ENCODE results near the gene ZCCHC14. TPM values are rescaled to one million over a fixed set of nuclear protein-coding genes. Genes with fewer than 3 reads are reported as not detected.
"Not testable (repeated sequence)": the region's sequence is repeated elsewhere in the genome, so short reads cannot be mapped to it uniquely, and the experiment has no call there.

Gene ZCCHC14
- total and polyA plus RNA-seq, 2 of the 8 experiments (the other 6 are each of a cell fraction or from before 2014, with no cell fraction given): 8.2 to 28.2 TPM

GRCh38 chr16:87517610-87518429, 25.0 kb upstream of the ZCCHC14 start:
- FAIRE-seq; H4K20me1 ChIP-seq (replicated peaks in 1 of 2; ENCODE audit: control insufficient read depth in 1 of 2, insufficient read depth in 2 of 2, low read length in 2 of 2); H4K8ac ChIP-seq (ENCODE audit: extremely low read depth, insufficient read depth, low read length); H3K14ac ChIP-seq (ENCODE audit: insufficient read length); H2BK15ac ChIP-seq (ENCODE audit: low read length); POLR2A ChIA-PET (ENCODE audit: partially characterized antibody); H3K9me3 ChIP-seq (ENCODE audit: insufficient read depth in 2 of 2, low read depth in 1 of 2, low read length in 1 of 2); H3K27me3 ChIP-seq (replicated peaks in 1 of 4; ENCODE audit: control insufficient read depth in 3 of 4, extremely low read depth in 1 of 4, insufficient read depth in 3 of 4, low read length in 3 of 4); DNase-seq (ENCODE audit: low read depth in 1 of 2, low spot score in 2 of 2); H3K23ac ChIP-seq (ENCODE audit: insufficient read length); H3K4me1 ChIP-seq (replicated peaks in 1 of 4; ENCODE audit: control insufficient read depth in 3 of 4, insufficient read depth in 4 of 4, low read length in 3 of 4); H3K56ac ChIP-seq (replicated peaks; ENCODE audit: insufficient read length, low read depth, low read length); H3K27ac ChIP-seq (ENCODE audit: low read depth, low read length); H2BK5ac ChIP-seq (ENCODE audit: low read depth, low read length); H3K79me2 ChIP-seq (ENCODE audit: control insufficient read depth in 1 of 2, insufficient read depth in 2 of 2, low read length in 2 of 2); H2AK5ac ChIP-seq (ENCODE audit: low read depth, low read length); H3K9ac ChIP-seq (replicated peaks in 1 of 4; ENCODE audit: extremely low read depth in 1 of 4, low read depth in 3 of 4, low read length in 3 of 4); H2BK20ac ChIP-seq (ENCODE audit: low read length); H3K4me2 ChIP-seq (ENCODE audit: insufficient read depth in 1 of 2, low read depth in 2 of 2, low read length in 2 of 2); H2BK12ac ChIP-seq (ENCODE audit: low read depth, low read length); H3K23me2 ChIP-seq (ENCODE audit: low read depth, low read length); H4K5ac ChIP-seq (ENCODE audit: insufficient read length, low read depth, low read length); H3K36me3 ChIP-seq (ENCODE audit: control insufficient read depth in 2 of 4, insufficient read depth in 4 of 4, low read length in 3 of 4); H3K79me1 ChIP-seq (ENCODE audit: low read depth, low read length); H2BK120ac ChIP-seq (replicated peaks; ENCODE audit: low read depth, low read length); H3K18ac ChIP-seq (ENCODE audit: extremely low read depth, low read length); H3K4me3 ChIP-seq (ENCODE audit: extremely low read depth in 1 of 4, insufficient read depth in 2 of 4, low read depth in 3 of 4, low read length in 4 of 4); H2AFZ ChIP-seq (ENCODE audit: low read length); H3K4ac ChIP-seq (replicated peaks; ENCODE audit: insufficient read length, low read depth, low read length): not testable (repeated sequence)
- peak overlapping the region; percentile 8 for H4K91ac ChIP-seq (replicated peaks; ENCODE audit: insufficient read length, low read length)
- 90% methylated on average over 25 of the region's 34 CpGs; no CpG with 5 or more reads in 1 of the 2 experiments for WGBS, 2 experiments (ENCODE audit: extremely low coverage in 1 of 2, insufficient coverage in 1 of 2, insufficient read length in 1 of 2, insufficient replicate concordance in 2 of 2, low coverage in 1 of 2, low lambda C conversion rate in 2 of 2, missing lambda C conversion rate in 1 of 2)
- CTCF ChIA-PET (ENCODE audit: partially characterized antibody): interaction anchor here (0.7 to 3.5 kb wide), 2 partner anchors 19 to 53 kb away, joined by 3 to 11 read pairs; no protein-coding TSS in a partner anchor
